NCI-H1694 treated with DMSO at 0.1 percent for 48 hours (cell line): ENCODE data around the gene FOXA1.
"Not testable (repeated sequence)": the region's sequence is repeated elsewhere in the genome, so short reads cannot be mapped to it uniquely, and the experiment has no call there.

Source experiments
- DNase-seq: peaks from one replicate; lab custom pipeline; 2025; lab: John Stamatoyannopoulos, UW

The FOXA1 gene

DNA sequence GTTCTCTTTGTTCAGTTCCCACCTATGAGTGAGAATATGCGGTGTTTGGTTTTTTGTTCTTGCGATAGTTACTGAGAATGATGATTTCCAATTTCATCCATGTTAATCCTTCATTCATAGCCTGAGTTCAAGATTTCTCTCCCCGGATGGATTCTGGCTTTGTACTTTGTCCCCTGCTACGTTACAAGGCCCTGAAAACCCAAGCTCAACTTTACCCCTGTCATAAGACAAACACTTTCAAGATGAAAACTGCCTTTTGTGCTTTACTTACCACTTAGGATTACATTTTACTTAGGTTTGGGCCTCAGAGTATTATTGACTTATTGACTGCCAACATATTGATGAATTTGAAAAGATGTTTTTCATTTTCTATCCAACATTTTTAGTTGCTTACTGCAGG, 36.3 kb downstream of the FOXA1 start:
- no peak for DNase-seq

GRCh38 chr14:37555596-37555995, 39.5 kb downstream of the FOXA1 start:
- DNase-seq, result not testable (repeated sequence)

- no peak for DNase-seq
These were observed 41.0 kb downstream of the FOXA1 start for GRCh38 chr14:37553935-37554550.

DNA sequence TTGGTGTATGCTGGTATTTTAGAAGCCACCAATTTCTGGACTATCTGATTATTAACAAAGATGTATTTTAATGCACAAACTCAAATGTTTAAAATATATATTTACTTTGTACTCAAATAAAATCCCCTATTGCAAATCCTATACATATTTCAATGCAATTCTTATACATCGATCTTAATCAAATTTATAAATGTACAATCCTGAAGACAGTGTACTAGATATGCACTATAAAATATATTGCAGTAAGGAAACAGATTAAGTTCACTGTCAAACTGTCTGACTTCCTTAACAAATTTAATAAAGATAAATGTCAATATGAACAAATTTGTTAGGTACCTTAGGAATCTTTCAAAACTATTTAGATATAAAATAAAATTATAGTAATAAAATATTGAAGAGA, 43.9 kb downstream of the FOXA1 start:
- no peak for DNase-seq

GRCh38 chr14:37550511-37550910, 44.5 kb downstream of the FOXA1 start:
- no peak for DNase-seq

DNA sequence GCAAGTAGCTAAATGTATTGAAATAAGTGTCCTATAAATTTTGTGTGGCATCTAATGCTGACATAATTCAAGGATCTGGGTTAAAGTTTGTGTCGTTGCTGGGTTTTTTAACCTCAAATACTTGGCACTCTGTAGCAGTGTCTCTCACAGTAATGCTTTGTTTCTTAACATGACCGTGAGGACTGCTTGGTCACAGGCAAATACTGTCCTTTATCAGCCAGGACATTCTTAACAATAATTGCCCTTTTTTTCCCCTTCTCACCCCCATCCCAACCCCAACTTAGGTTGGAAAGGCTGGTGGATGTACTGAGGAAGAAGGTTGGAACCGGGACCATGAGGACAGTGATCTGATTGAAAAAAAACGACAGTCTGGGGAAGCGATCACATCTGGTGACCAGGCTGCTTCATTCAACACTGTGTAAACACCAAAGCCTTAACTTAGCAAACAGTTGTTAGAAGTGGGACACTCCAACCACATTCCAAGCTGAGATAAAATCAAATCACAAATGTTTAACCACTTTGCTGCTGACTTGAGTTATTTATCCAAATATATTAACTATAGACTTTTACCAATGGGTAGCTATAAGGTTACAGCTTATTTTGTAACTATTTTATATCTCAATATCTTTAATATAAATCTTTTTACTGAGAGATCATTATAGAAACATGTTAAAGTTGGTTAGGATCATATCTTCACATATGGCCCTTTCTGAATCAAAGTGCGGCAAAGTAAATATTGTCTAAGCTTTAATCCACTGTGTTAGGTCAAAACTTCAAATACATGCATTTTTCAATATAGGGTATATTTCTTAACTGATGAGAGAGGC, 48.2 kb downstream of the FOXA1 start:
- peak; percentile 10 for DNase-seq

GRCh38 chr14:37545174-37545573, 49.9 kb downstream of the FOXA1 start:
- no peak for DNase-seq

DNA sequence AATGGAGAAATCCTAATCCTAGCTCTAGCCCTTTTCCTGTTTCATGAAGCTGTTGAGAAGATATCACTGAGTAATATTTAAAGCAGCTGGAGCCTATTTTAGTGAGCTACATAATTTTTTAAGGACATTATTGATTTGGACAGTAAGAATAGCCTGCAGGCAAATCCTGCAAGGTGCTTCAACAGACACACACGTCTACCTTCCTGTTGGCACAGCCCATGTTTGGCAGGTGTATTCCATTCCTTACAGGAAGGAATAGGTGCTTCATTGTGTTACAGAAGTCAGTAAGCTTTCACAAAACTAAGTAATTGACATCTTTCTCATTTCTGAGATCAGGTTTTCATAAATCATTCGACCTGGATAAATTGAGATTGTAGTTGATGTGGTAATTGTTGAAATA, 50.6 kb downstream of the FOXA1 start:
- DNase-seq, result no peak

DNA sequence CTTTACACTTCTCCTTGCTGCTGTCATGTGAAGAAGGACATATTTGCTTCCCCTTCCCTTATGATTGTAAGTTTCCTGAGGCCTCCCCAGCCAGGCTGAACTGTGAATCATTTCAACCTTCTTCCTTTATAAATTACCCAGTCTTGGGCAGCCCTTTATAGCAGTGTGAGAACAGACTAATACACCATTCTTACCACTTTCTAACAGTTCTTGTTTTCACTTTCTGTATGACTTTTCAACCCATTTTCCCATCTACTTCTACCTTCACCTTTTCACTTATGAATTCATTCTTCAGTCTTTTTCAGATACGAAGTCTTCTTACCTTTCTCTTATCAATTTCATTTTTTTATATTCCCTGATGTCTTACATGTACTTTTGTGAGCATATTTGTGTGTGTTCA, 55.1 kb downstream of the FOXA1 start:
- no peak for DNase-seq
